Spleen (tissue), 11 donors: ENCODE measurements around the gene C1orf35. TPM values are rescaled to one million over a fixed set of nuclear protein-coding genes. Genes with fewer than 3 reads are reported as not detected.

Experiments
- DNase-seq: peaks from one replicate; pipeline ENCODE4 v3.0.0-alpha.2; 2020
- H3K27ac ChIP-seq, 8 donors: fragments of 200-600 bp; sonication (generic) in 7 of 8; 1 replicate in 4 of 8; 2 replicates in 4 of 8; pipeline versions ENCODE4 v1.5.0 to v1.8.0; 2016 to 2021; ENCODE audit warnings: inconsistent platforms in 4 of 8, mild to moderate bottlenecking in 4 of 8, moderate library complexity in 1 of 8
- H3K27me3 ChIP-seq, 7 donors: fragments of 200-600 bp; sonication (generic) in 6 of 7; replicated peaks in 1 of 7; 1 replicate in 4 of 7; 2 replicates in 3 of 7; pipeline versions ENCODE4 v1.5.0 to v1.8.0; 2016 to 2021; ENCODE audit warnings: inconsistent platforms in 3 of 7, mild to moderate bottlenecking in 1 of 7
- H3K36me3 ChIP-seq, 6 donors: fragments of 200-600 bp; sonication (generic) in 5 of 6; 1 replicate in 4 of 6; 2 replicates in 2 of 6; pipeline versions ENCODE4 v1.5.0 to v1.8.0; 2016 to 2021; ENCODE audit warnings: inconsistent platforms in 2 of 6
- H3K4me1 ChIP-seq, 6 donors: fragments of 200-600 bp; sonication (generic) in 5 of 6; 1 replicate in 3 of 6; 2 replicates in 3 of 6; pipeline versions ENCODE4 v1.5.0 to v1.8.0; 2016 to 2021; ENCODE audit warnings: inconsistent platforms in 3 of 6
- H3K4me3 ChIP-seq, 8 donors: fragments of 200-600 bp; sonication (generic) in 7 of 8; 1 replicate in 4 of 8; 2 replicates in 4 of 8; pipeline versions ENCODE4 v1.5.0 to v1.8.0; 2016 to 2021; ENCODE audit warnings: inconsistent platforms in 4 of 8, mild to moderate bottlenecking in 4 of 8, moderate library complexity in 2 of 8
- H3K9me3 ChIP-seq, 8 donors: fragments of 200-600 bp; sonication (generic) in 7 of 8; 1 replicate in 4 of 8; 2 replicates in 4 of 8; pipeline versions ENCODE4 v1.5.0 to v1.8.0; 2016 to 2021; ENCODE audit warnings: inconsistent platforms in 4 of 8
- POLR2A ChIP-seq, 3 donors: fragments of 450-650 bp; IDR thresholded peaks; one replicate each; pipeline ENCODE4 v1.5.1; 2017; ENCODE audit warnings: antibody characterized with exemption in 3 of 3, mild to moderate bottlenecking in 1 of 3
- POLR2AphosphoS5 ChIP-seq, 3 donors: sonication (generic); formaldehyde crosslinking; IDR thresholded peaks; one replicate each; pipeline ENCODE4 v1.5.1; 2017; ENCODE audit warnings: antibody characterized with exemption in 3 of 3
- WGBS, 5 donors: extraction: QIAGEN DNeasy Blood & Tissue Kit in 3 of 5; methylation state at CpG; one replicate each; pipeline versions ENCODE4 v1.1.5 to v1.1.7; 2013 to 2018; 5-methylcytosine and 5-hydroxymethylcytosine counted together
- intact Hi-C: fragments of 100-400 bp; cut with DNase I; formaldehyde crosslinking; loops from one replicate; pipeline ENCODE4 v1.15.0; 2023; ENCODE audit warnings: low total_unique reads
- polyA plus RNA-seq, 3 donors: library from polyadenylated mRNA; stranded (reverse); fragments of 200-250 nt; gene quantifications; one replicate each; pipeline ENCODE4 v1.2.1, GENCODE V29; 2013
- total RNA-seq, 7 donors: library from RNA; depleted of rRNA in 3 of 7; stranded (reverse); fragments of >200 nt in 3 of 7; fragmentation: NEBNext Ultra II Directional in 4 of 7; extraction: Animal tissue kit (Norgen Biotek cat#: 25700) in 4 of 7; gene quantifications; one replicate each; pipeline versions ENCODE4 v1.1.0 to v1.2.1, GENCODE V29; 2016 to 2021
- TF ChIP-seq, protein P1 (sequence below), 11 experiments: fragments of 200-600 bp in 7 of 11; fragments of 450-650 bp in 4 of 11; sonication (generic) in 4 of 11; IDR thresholded peaks in 8 of 11; conservative IDR thresholded peaks in 3 of 11; 1 replicate in 7 of 11; 2 replicates in 4 of 11; pipeline versions ENCODE4 v1.4.0 to v1.8.0; 2016 to 2021; ENCODE audit warnings: antibody characterized with exemption in 11 of 11, inconsistent platforms in 4 of 11, mild to moderate bottlenecking in 1 of 11
- donor health status: healthy with polysubstance abuse.
- donor health status: DM: no; HTN: no; CAD: no; lungs with moderate emphysema.
- donor health status: DM: no; HTN: no; CAD: no.
- donor health status: Bipolar disorder and iron deficiency.
- donor health status: healthy.
- donor health status: DM: no; HTN: no; CAD: no.
- donor health status: DM: yes; HTN: yes; CAD: no.

Gene C1orf35
- total and polyA plus RNA-seq, 10 donors, result 7.3 to 23.4 (median 12.5) TPM

DNA sequence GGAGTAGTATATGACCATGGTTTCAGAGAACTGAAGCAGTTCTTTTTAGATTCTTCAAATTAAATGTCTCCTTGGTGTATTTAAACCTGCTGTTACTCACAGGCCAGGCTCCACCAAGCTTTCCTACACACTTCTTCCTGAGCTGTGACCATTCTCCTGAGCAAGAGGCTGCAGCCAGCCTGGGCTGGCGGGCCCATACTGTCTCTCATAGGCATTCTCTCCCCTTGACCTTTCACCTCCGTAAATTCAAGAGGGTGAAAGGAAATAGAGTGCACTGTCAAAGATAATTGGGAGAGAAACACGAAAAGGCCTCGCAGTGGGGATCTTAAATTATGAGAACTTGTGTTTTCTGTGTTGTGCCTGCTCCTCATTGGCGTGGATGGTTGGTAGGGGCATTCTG, 18.3 kb downstream of the C1orf35 start:
- intact Hi-C loops, result no loop called here
- no peak for TF ChIP-seq POLR2AphosphoS5 (IDR thresholded peaks at IDR 0.05)
- TF ChIP-seq, protein P1, sequence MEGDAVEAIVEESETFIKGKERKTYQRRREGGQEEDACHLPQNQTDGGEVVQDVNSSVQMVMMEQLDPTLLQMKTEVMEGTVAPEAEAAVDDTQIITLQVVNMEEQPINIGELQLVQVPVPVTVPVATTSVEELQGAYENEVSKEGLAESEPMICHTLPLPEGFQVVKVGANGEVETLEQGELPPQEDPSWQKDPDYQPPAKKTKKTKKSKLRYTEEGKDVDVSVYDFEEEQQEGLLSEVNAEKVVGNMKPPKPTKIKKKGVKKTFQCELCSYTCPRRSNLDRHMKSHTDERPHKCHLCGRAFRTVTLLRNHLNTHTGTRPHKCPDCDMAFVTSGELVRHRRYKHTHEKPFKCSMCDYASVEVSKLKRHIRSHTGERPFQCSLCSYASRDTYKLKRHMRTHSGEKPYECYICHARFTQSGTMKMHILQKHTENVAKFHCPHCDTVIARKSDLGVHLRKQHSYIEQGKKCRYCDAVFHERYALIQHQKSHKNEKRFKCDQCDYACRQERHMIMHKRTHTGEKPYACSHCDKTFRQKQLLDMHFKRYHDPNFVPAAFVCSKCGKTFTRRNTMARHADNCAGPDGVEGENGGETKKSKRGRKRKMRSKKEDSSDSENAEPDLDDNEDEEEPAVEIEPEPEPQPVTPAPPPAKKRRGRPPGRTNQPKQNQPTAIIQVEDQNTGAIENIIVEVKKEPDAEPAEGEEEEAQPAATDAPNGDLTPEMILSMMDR (IDR thresholded peaks at IDR 0.05 in 8 of 11, conservative IDR thresholded peaks at IDR 0.05 in 3 of 11), result no peak
- TF ChIP-seq POLR2A (IDR thresholded peaks at IDR 0.05), result no peak
- H3K4me1 ChIP-seq, result peaks cover 65 to 89% (median 82%) of the 10 kb centered on the region in 6 donors
- no peaks in the 10 kb centered on the region for H3K9me3 ChIP-seq
- peak; percentile 47 for DNase-seq
- H3K27ac ChIP-seq, result peak overlapping the region in 7 of 8 donors; percentile 61 to 100 (median 99)
- H3K27me3 ChIP-seq, result no peaks in the 10 kb centered on the region
- peaks cover 0 to 29% (median 4%) of the 10 kb centered on the region in 6 donors for H3K36me3 ChIP-seq
- 44 to 69% (median 57%) methylated on average over 5 of the region's 5 CpGs for WGBS, 5 donors
- H3K4me3 ChIP-seq, result peak overlapping the region in 7 of 8 donors; percentile 85 to 96 (median 91)

DNA sequence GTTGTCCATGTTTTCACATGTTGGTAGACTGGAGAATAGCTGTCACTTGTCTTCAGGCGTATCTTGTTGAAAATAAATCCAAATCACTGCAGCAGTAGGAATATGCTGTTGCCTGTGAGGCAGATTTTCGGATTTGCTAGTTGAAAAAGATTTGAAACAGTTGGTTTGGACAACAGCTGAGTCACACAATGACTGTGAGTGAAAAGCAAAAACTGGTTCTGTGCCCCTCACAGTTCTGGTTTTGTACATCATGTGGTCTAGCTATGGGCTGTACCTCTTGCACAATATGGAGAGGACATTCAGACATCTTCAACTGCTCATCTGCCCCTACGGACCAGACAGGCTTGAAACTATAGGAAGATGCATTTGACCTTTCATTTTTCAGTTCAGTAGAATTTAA, 18.8 kb downstream of the C1orf35 start:
- no peaks in the 10 kb centered on the region for H3K27me3 ChIP-seq
- H3K27ac ChIP-seq, result peak overlapping the region in 7 of 8 donors; percentile 98 to 100 (median 99)
- 6 to 28% (median 12%) methylated on average over 3 of the region's 3 CpGs for WGBS, 5 donors
- H3K9me3 ChIP-seq, result no peaks in the 10 kb centered on the region
- no peak for TF ChIP-seq POLR2A (IDR thresholded peaks at IDR 0.05)
- TF ChIP-seq POLR2AphosphoS5 (IDR thresholded peaks at IDR 0.05), result peak in 1 of 3 donors; percentile 56
- peak overlapping the region; percentile 85 to 96 (median 92) for H3K4me3 ChIP-seq
- no peak for DNase-seq
- intact Hi-C loops, result no loop called here
- peaks cover 0 to 24% (median 4%) of the 10 kb centered on the region in 6 donors for H3K36me3 ChIP-seq
- peaks cover 60 to 89% (median 80%) of the 10 kb centered on the region in 6 donors for H3K4me1 ChIP-seq

DNA sequence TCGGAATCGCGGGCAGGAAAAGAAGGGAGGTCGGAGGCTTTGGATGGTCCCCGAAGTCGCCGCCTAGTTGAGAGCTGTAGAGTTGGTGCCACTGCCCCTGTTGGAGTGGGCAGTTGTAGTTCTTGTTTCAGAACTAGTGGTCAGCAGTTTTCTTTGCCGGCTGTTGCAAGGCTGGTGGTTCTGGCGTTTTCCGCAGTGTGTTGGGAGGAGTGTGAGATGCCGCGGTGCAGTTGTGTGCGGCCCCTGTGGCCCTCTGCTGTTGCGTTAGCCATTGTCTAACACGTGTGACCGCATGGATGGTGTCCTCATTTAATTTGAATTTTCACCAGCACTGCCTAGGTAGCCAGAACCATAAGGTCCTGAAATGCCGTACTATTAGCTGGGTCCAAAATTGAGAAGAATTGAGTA, 19.2 kb downstream of the C1orf35 start:
- intact Hi-C loops, result no loop called here
- peaks cover 55 to 88% (median 75%) of the 10 kb centered on the region in 6 donors for H3K4me1 ChIP-seq
- TF ChIP-seq, protein P1 (IDR thresholded peaks at IDR 0.05 in 8 of 11, conservative IDR thresholded peaks at IDR 0.05 in 3 of 11), result no peak
- TF ChIP-seq POLR2AphosphoS5 (IDR thresholded peaks at IDR 0.05), result peak; percentile 11 to 75 (median 60)
- peak in 1 of 3 donors; percentile 27 for TF ChIP-seq POLR2A (IDR thresholded peaks at IDR 0.05)
- peak; percentile 84 for DNase-seq
- peaks cover 0 to 20% (median 4%) of the 10 kb centered on the region in 6 donors for H3K36me3 ChIP-seq
- no peaks in the 10 kb centered on the region for H3K27me3 ChIP-seq
- H3K4me3 ChIP-seq, result peak overlapping the region; percentile 85 to 96 (median 92)
- no peaks in the 10 kb centered on the region for H3K9me3 ChIP-seq
- WGBS, 5 donors, result 2 to 11% (median 4%) methylated on average over 10 to 17 of the region's 17 CpGs
- H3K27ac ChIP-seq, result peak overlapping the region in 7 of 8 donors; percentile 98 to 100 (median 99)

GRCh38 chr1:228082918-228083870, 19.9 kb downstream of the C1orf35 start:
- Histone ChIP-seq H3K9me3 (no peaks in the 10 kb centered on the region), H3K36me3 (peaks cover 0 to 13% (median 2%) of the 10 kb centered on the region in 6 donors), H3K4me3 (peak overlapping the region; percentile 85 to 96 (median 92)), H3K27ac (peak overlapping the region; percentile 97 to 100 (median 99)), H3K27me3 (no peaks in the 10 kb centered on the region), H3K4me1 (peaks cover 49 to 88% (median 70%) of the 10 kb centered on the region in 6 donors)
- WGBS, 5 donors, result 0 to 1% (median 0%) methylated on average over 15 to 79 of the region's 79 CpGs
- intact Hi-C loops, result no loop called here
- DNase-seq, result peak; percentile 96
- peak in 1 of 3 donors; percentile 54 for TF ChIP-seq POLR2AphosphoS5 (IDR thresholded peaks at IDR 0.05)
- TF ChIP-seq, protein P1 (IDR thresholded peaks at IDR 0.05 in 8 of 11, conservative IDR thresholded peaks at IDR 0.05 in 3 of 11), result no peak
- TF ChIP-seq POLR2A (IDR thresholded peaks at IDR 0.05), result no peak
